HG02571 (cell line): Measurements from ENCODE around the gene UNC13D.
A peak's percentile ranks its signal among the peaks of the same experiment; 100 is the strongest.
"Not testable (repeated sequence)": the region's sequence is repeated elsewhere in the genome, so short reads cannot be mapped to it uniquely, and the experiment has no call there.

Source experiments
- ATAC-seq: cut with Tn5 transposase; IDR thresholded peaks from one replicate; pipeline ENCODE4 v1.9.1; 2021; ENCODE audit warnings: mild to moderate bottlenecking, moderate library complexity; ENCODE audit not compliant: unreplicated experiment

Gene UNC13D

DNA sequence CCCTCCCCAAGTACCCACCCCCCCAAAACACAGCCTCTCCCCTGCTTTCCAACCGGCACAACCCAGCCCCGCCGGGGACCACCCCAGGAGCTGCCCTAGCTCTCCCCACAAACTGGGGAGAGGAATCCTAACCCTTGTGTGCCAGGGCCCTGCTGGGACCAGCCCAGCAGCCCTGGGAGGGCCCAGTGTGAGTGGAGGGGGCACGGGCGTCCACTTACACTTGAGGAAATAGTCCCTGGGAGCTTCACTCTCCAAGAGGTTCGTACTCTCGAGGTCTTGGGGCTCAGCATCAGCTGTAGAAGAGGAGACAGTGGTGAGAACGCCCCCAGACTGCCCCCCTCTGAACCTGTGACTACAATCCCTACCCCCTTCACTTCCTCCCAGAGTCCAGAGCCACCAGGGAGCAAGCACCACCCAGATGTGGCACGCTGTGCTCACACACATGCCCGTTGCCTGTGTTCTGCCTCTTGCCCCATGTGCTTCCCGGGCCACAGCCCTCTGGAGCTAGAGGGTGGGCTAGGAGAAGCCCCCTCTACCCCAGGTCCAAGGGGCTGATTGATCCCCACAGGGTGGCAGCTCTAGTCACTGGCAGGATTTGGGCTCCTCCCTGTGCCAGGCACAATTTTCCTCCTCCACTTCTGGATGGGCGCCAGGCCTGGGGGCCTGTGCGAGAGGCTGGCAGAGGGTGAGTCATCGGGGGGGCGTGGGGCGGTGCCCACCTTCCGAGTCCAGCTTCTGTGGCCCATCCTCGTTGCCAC, 31.2 kb upstream of the UNC13D start:
- no peak for ATAC-seq

DNA sequence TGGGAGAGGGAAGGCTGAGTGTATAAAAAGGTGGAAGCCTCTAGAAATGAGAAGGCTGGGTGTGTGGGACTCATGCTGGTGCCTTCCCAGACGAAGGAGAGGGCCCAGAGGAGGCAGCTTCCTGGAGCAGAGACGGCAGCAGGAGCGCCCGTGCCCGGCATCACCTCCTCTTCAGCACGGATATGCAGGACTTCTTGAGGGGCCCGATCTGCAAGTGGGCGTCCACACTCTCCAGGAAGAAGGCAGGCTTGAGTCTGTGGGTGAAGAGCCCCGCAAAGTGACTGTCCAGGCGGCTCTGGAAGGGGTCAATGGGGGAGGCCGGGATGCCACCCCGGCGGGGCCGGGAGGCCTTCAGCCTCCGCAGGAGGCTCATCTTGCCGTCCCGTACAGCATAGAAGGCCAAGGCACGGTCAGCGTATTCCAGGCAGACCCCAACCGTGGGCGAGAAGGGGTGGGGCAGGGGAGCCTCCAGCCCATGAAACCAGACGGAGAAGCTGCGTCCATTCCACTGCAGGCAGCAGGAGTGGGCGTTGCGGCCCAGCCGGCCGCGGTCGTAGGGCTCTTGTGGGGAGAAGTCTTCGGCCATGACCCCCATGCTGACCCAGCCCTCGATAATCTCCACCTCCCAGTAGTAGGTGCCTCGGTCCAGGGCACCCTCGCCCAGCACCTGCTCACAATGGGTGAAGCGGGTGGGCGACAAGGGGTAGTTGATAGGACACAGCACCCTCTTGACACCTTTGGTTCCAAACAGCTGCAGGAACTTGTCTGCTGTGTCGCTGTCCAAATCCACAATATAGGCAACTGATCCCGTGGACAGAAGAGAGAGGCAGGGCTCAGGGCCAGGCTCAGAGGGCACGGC, 30.3 kb upstream of the UNC13D start:
- ATAC-seq: no peak

DNA sequence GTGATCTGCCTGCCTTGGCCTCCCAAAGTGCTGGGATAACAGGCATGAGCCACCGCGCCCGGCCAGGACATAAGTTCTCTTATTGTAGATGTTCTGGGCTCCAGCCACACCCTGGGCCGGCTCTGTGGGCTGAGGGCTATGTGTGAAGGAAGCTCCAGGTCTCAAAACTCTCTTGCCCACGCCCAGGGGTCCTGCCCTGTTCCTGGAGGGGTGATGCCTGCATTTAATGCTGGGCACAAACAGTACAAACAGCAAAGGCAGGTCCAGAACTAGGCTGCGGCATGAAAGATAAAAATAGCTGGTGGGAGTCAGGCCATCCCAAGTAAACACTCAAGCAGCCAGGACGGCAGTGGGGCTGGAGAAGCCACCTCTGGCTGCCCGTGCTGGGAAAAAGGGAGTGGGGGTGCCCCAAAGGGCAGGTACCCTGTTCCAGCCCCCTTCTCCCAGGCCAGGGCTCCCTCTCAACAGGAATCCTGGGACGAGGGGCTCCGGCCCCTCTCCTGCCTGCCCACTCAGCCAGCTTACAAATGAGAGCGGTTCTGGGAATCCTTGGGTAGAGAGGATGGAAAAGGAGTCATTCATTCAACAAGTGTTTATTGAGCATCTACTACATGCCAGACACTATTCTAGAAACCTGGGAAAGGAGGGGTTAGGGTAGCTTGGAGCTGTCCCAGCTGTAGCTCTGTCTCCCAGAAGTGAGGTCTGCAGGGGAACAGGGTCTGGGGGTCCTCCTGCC, 29.6 kb upstream of the UNC13D start:
- ATAC-seq: no peak

DNA sequence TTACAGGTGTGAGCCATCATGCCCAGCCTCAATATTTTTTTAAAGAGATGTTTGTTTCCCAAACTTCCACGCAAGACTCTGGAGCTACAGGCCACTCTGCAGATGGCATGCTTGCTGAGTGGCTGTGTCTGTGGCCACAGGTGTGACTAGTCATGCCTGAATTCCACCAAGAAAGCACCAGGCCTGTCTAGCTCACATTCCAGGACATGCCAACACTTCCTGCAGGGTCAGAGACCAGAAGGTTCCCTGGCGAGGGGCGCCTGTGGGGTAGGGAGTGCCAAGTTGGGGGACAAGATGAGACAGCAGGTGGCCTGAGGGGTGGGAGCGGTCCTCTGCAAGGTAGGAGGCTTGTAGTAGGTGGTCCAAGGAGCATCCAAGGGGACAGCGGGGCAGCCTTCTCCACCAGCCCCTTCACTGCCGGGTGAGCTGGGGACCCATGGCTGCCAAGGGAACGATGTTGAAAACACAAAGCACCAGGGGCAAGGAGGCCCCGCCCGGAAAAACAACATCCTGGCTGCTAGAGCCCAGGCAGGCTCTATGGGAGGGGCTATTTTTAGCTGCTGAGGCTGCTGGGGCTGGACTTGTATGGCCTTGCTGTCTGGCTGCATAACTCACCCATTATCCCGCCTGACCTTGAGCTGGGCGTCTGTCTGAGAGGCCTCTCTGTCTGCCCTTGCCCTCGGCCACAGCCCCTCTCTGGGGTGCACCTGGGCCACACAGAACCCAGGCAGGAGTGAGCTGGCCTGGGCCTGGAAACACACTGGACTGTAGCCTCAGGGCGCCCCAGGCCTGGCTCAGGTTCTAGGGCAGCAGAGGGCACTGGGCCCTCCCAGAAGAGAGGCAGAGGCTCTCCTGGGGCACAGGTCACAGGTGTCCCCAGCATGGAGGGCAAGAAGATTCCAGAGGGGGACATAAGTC, 28.5 kb upstream of the UNC13D start:
- ATAC-seq: no peak

DNA sequence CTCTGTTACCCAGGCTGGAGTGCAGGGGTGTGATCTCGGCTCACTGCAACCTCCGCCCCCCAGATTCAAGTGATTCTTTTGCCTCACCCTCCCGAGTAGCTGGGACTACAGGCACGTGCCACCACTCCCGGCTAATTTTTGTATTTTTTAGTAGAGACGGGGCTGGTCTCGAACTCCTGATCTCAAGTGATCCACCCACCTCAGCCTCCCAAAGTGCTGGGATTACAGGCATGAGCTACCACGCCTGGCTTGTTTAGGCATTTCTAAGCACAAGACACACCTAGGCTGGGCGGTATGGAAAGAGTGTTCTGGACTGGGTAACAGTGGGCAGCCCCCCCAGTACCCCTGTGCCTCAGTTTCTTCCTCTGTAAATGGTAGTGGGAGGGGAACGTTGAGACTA, 26.0 kb upstream of the UNC13D start:
- not testable (repeated sequence) for ATAC-seq

DNA sequence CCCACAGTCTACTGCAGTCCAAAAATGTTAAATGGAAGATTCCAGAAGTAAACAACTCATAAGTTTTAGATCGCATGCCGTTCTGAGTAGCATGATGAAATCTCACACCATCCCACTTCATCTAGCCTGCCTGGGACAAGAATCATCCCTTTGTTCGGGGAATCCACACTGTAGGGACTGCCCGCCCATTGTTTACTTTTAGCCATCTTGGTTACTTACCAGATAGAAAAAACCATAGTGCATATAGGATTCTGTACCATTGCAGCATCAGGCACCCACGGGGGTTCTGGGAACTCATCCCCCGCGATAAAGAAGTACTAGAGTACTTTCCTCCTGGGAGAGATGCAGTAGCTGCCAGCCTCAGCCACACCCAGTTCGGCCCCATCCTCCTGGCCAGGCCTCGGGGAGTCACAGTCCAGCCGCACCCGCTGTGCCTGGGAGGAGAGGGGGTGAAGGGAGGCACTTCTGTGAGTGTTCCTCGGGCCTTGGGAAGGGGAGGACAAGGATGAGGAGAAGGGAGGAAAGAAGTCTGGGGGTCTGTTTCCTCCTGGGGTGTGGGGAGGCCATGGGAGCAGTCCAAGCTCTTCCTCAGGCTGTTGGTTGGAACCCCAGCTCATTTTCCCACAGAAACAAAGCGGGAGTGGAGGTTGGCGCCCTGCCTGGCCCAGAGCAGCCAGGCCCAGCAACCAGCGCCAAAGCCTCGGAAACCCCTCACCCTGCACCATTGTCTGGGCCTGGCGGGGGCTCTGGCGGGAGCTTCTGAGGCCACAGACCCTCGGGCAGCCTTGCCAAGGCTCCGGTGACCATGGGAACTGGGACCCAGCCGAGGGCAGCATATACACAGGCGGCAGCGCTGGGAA, 25.3 kb upstream of the UNC13D start:
- no peak for ATAC-seq

DNA sequence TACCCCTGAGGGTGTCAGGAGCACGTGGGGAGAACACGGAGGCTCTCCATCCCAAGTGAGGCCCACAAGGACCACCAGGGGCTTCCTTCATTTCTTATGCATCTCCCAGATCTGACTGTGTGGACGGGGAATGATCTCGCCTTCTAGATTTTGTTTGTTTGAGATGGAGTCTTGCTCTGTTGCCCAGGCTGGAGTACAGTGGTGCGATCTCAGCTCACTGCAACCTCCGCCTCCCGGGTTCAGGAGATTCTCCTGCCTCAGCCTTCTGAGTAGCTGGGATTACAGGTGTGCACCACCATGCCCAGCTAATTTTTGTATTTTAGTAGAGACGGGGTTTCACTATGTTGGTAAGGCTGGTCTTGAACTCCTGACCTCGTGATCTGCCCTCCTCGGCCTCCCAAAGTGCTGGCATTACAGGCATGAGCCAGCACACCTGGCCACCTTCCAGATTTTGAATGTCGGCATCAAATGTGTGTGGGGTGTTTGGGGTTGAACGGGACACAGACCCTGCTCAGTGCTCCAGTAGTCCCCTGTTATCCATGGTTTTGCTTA, 24.6 kb upstream of the UNC13D start:
- not testable (repeated sequence) for ATAC-seq

DNA sequence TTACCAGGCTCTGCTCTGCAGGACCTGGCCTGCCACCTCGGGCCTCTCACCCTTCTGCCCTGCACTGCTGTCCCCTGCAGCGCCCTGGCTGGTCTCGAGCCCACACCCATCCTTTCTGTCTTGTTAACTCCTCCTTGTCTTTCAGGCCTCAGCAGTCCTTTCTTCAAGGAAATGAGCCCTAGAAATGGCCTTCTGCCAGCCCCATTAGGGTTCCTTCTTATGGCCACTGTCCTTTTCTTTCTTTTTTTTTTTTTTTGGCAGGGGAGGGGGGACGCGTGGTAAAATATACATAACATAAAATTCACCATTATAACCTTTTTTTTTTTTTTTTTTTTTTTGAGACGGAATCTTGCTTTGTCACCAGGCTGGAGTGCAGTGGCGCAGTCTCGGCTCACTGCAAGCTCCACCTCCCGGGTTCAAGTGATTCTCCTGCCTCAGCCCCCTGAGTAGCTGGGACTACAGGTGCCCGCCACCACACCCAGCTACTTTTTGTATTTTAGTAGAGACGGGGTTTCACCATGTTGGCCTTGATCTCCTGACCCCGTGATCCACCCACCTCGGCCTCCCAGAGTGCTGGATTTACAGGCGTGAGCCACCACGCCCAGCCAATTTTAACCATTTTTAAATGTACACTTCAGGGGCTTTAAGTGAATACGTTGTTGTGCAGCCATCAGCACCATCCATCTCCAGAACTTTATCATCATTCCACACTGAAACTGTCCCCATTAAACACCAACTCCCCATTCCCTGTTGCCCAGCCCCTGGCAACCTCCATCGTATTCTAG, 21.4 kb upstream of the UNC13D start:
- ATAC-seq: not testable (repeated sequence)

DNA sequence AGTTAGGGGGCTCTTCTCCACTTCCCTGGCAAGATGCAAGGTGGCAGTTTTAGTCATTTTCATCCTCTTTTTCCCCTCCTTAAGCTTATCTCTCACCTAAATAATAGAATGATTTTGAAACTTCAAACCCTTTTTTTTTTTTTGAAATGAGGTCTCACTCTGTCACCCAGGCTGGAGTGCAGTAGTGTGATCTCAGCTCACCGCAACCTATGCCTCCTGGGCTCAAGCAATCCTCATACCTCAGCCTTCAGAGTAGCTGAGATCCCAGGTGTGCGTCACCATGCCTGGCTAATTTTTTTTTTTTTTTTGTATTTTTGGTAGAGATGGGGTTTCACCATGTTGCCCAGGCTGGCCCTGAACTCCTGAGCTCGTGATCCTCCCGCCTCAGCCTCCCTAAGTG, 20.7 kb upstream of the UNC13D start:
- not testable (repeated sequence) for ATAC-seq

DNA sequence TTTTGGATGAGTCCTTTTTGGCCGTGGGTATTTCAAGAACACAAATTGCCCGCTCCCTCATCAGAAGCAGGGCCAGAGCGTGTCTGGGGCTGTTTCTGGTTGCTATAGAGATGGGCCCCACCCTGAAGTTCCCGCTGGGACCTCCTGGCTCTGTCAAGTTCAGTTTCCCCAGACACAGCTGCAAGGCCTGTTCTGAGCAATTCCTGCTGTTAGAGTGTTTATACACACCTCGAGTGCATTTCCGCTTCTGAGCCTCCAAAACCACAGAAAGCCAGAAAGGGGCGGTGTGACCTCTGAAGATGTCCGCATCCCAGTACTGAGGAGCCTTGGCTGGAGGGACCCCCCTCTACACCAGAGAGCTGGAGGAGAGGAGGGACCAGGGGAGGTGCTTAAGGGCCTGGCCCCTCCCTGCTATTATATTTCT, 20.3 kb upstream of the UNC13D start:
- peak; percentile 71 for ATAC-seq

DNA sequence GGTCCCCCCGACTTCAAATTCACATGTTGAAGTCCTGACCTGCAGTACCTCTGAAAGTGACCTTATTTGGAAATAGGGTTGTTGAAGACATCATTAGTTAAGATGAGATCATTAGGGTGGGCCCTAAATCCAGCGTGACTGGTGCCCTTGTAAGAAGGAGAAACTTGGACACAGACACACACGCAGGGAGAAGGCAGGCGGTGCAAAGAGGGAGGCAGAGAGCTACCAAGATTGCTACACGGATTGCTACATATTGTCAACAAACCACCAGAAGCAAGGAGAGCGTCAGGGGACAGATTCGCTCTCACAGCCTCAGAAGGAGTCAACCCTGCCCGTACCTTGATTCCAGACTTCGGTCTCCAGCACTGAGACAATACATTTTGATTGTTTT, 17.7 kb upstream of the UNC13D start:
- ATAC-seq: no peak

DNA sequence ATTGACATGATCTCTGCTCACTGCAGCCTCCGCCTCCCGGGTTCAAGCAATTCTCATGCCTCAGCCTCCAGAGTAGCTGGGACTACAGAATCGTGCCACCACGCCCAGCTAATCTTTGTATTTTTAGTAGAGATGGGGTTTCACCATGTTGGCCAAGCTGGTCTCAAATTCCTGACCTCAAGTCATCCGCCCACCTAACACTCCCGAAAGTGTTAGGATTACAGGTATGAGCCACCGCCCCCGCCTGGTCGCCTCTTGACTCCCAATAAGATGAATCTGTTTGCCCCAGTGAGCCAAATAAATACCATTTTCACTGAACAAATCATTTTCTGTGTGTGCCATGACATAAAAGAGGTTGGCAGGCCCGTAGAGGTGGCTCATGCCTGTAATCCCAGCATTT, 15.2 kb upstream of the UNC13D start:
- not testable (repeated sequence) for ATAC-seq

DNA sequence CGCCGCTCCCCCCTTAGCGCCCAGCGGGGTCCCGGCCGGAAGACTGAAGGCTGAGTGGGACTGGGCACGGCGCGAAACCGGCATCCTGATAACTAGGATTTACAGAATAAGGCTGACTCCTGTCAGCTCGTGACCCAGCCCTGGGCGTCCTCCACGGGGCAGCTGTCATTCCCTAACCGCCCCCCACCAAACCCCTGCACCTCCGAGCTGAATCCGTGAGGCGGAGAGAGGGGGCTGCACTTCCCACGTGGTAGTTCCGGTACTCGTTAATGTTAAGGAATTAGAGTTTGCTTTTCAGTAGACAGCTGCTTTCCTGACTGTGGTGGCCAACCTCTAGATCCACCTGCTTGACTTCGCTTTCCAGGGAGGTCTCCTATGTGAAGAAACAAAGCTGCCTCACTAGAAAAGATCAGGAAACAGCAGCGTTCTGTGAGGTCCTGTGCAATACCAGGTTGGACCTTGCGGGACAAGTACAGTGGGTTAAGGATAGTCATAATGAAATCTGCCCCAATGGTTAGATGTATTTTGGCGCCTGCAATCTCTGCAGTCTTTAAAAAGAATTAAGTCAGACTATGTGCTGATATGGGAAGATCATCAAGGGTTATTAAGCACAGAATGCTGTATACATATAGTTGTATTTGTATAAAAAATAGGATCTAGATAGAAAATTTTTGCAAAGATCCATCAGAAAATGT, 12.0 kb upstream of the UNC13D start:
- ATAC-seq: no peak

DNA sequence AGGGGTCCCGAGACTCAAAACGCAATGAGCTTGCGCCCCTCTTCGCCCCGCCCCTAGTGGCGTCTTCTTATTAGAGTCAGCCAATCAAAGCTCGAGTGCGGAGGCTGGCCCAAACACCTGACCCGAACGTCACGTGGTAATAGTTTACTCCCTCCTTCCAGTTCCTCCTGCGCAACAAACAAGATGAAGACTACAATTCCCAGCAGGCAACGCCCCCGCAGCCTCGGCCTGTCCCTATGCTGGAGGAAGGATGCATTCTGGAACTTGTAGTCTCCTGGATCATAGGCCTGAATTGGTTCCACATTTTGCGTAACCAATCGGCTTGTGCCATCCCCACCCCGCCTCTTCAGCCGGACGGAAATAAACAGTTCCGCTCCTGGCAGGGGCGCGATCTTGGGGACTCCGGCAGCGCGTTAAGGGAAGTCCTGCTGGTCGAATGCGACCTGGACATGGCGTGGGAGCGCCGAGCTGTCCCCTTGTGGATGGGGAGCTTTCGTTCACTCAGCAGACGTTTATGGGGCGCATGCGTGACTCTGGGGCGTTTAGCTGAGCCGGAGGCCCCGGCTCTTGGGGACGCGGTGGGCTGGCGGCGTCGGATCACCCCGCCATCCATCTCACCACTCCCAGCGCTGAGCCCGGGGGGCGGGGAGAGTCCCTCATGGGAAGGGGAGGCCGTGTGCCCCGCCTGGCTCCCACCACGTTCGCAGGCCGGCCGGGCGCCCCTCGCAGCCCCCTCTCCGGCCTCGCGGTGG, 11.3 kb upstream of the UNC13D start, which contains the start of gene WBP2:
Gene WBP2 (minus strand): TSS at position 26 of the 752 bp plus-strand sequence. CDS start 38 bp downstream, outside the sequence.
- peak; percentile 86 for ATAC-seq

DNA sequence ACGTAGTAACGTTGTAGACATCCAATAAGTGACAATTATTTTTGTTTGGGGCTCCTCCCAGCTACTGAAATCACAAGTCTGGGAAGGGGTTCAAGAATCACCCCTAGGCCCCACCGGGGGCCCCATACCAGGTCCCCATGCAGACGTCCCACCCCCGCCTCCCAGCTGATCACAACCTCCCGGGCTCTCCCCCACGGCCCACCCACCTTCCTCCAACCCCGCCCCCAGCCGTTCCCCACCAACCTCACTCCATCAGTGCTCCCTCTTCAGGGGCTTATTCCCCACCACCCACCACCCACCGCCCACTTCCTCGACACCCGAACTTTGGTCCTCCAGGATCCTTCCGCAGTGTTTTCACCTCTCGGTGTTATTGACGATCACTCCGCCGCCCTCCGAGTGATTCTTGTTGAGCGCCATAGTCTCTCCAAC, 10.7 kb upstream of the UNC13D start:
- no peak for ATAC-seq

DNA sequence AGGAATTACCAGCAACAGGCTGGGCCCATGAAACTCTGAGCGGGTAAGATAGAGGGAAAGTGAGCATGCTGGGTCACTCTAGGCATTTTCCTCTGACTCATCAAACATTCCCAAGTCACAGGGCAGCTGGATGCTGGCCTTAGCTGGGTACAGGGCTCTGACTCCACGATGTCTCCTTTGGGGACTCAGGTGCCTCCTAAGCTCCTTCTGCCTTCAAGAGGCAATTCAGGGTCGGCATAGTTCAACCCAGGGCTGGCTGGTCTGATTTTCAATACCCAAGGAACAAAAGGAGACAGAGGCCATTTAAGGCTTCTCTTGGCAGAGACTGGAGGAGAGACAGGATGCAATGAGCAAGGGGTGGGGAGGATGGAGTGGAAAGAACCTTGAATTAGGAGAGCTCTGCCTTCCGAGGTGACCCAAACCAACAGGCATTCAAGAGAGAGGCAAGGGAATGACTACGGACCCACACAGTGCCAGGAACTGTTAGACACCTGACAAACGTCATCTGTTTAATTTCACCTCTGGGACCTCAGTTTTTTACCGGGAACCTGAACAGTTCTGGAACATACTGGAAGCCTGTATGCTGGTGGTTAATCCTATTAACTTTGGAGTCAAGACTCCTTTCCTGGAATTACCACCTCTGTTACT, 10.0 kb upstream of the UNC13D start:
- no peak for ATAC-seq
